H1 (cell line): Measurements from ENCODE around the gene AHRR. TPM values are rescaled to one million over a fixed set of nuclear protein-coding genes. Genes with fewer than 3 reads are reported as not detected.

Experiments
- CTCF ChIA-PET: fragments of 300-600 bp; sonication (Branson Sonifier 250); formaldehyde crosslinking; loops from one replicate; lab custom pipeline; 2021; ENCODE audit not compliant: partially characterized antibody; lab: Charles Lee
- POLR2A ChIA-PET: fragments of 300-600 bp; sonication (Branson Sonifier 250); formaldehyde crosslinking; loops from one replicate; lab custom pipeline; 2021; ENCODE audit warnings: inconsistent platforms; ENCODE audit not compliant: partially characterized antibody; lab: Charles Lee
- DNase-seq, 2 experiments: peaks; one replicate each; pipeline versions ENCODE4 v3.0.0 to v3.0.0-alpha.2; 2010 to 2022; ENCODE audit warnings: low spot score in 2 of 2, low read depth in 1 of 2, mixed read lengths in 1 of 2
- FAIRE-seq: peaks from 2 replicates; lab custom pipeline; 2011; peaks lifted over from hg19 to GRCh38; lab: Jason Lieb, UNC
- H2AFZ ChIP-seq: 2 replicates; pipeline ENCODE4 v1.8.1; 2012; ENCODE audit warnings: low read length, inconsistent platforms
- H2AK5ac ChIP-seq: 2 replicates; pipeline ENCODE4 v1.6.1; 2013; ENCODE audit warnings: low read depth, low read length
- H2BK120ac ChIP-seq: replicated peaks from 2 replicates; pipeline ENCODE3; 2013; ENCODE audit warnings: low read depth, low read length, inconsistent platforms
- H2BK12ac ChIP-seq: 2 replicates; pipeline ENCODE4 v1.6.1; 2013; ENCODE audit warnings: low read depth, low read length
- H2BK15ac ChIP-seq: 2 replicates; pipeline ENCODE4 v1.6.1; 2013; ENCODE audit warnings: low read length
- H2BK20ac ChIP-seq: 2 replicates; pipeline ENCODE4 v1.6.1; 2013; ENCODE audit warnings: low read length
- H2BK5ac ChIP-seq: 2 replicates; pipeline ENCODE4 v1.6.1; 2013; ENCODE audit warnings: low read depth, low read length
- H3K14ac ChIP-seq: 2 replicates; pipeline ENCODE4 v1.6.1; 2013; ENCODE audit warnings: inconsistent platforms; ENCODE audit not compliant: insufficient read length
- H3K18ac ChIP-seq: 2 replicates; pipeline ENCODE4 v1.6.1; 2013; ENCODE audit warnings: low read length; ENCODE audit errors: extremely low read depth
- H3K23ac ChIP-seq: 2 replicates; pipeline ENCODE4 v1.6.1; 2013; ENCODE audit warnings: inconsistent platforms; ENCODE audit not compliant: insufficient read length
- H3K23me2 ChIP-seq: 2 replicates; pipeline ENCODE4 v1.6.1; 2013; ENCODE audit warnings: low read depth, low read length
- H3K27ac ChIP-seq: 2 replicates; pipeline ENCODE4 v1.6.1; 2011; ENCODE audit warnings: low read depth, low read length, inconsistent platforms
- H3K27me3 ChIP-seq, 4 experiments: replicated peaks in 1 of 4; 1 replicate in 1 of 4; 2 replicates in 3 of 4; pipeline versions ENCODE4 v1.6.1 to v1.8.1; 2011 to 2013; ENCODE audit warnings: low read length in 3 of 4, mild to moderate bottlenecking in 3 of 4, inconsistent platforms in 2 of 4, mixed read lengths in 2 of 4, moderate library complexity in 1 of 4; ENCODE audit not compliant: control insufficient read depth in 3 of 4, insufficient read depth in 3 of 4; ENCODE audit errors: extremely low read depth in 1 of 4
- H3K36me3 ChIP-seq, 4 experiments: 2 replicates each; pipeline versions ENCODE4 v1.6.1 to v1.8.1; 2011 to 2013; ENCODE audit warnings: mild to moderate bottlenecking in 4 of 4, low read length in 3 of 4, moderate library complexity in 2 of 4, control low read depth in 1 of 4, inconsistent platforms in 1 of 4; ENCODE audit not compliant: insufficient read depth in 4 of 4, control insufficient read depth in 2 of 4
- H3K4ac ChIP-seq: replicated peaks from 2 replicates; pipeline ENCODE3; 2013; ENCODE audit warnings: low read length, low read depth, mixed read lengths, inconsistent platforms; ENCODE audit not compliant: insufficient read length
- H3K4me1 ChIP-seq, 4 experiments: replicated peaks in 1 of 4; 1 replicate in 1 of 4; 2 replicates in 3 of 4; pipeline versions ENCODE4 v1.6.1 to v1.8.1; 2011 to 2013; ENCODE audit warnings: low read length in 3 of 4, inconsistent platforms in 2 of 4, mixed read lengths in 1 of 4; ENCODE audit not compliant: insufficient read depth in 4 of 4, control insufficient read depth in 3 of 4
- H3K4me2 ChIP-seq, 2 experiments: 2 replicates each; pipeline versions ENCODE4 v1.6.1 to v1.8.1; 2011 to 2013; ENCODE audit warnings: low read depth in 2 of 2, low read length in 2 of 2, control low read depth in 1 of 2, inconsistent platforms in 1 of 2, mild to moderate bottlenecking in 1 of 2; ENCODE audit not compliant: insufficient read depth in 1 of 2
- H3K4me3 ChIP-seq, 4 experiments: fragments of 200-600, 300-600 bp in 1 of 4; sonication (generic), shearing (Covaris generic), sonication (Bioruptor Twin) in 1 of 4; 2 replicates each; pipeline versions ENCODE4 v1.5.1 to v1.8.1; 2011 to 2016; ENCODE audit warnings: low read length in 4 of 4, low read depth in 3 of 4, control low read depth in 2 of 4, inconsistent platforms in 2 of 4, mild to moderate bottlenecking in 2 of 4, mixed read lengths in 1 of 4, moderate library complexity in 1 of 4; ENCODE audit not compliant: insufficient read depth in 2 of 4; ENCODE audit errors: extremely low read depth in 1 of 4
- H3K56ac ChIP-seq: replicated peaks from 2 replicates; pipeline ENCODE3; 2013; ENCODE audit warnings: low read depth, mild to moderate bottlenecking, mixed read lengths, low read length, inconsistent platforms; ENCODE audit not compliant: insufficient read length
- H3K79me1 ChIP-seq: 2 replicates; pipeline ENCODE4 v1.6.1; 2013; ENCODE audit warnings: low read depth, low read length, control low read depth
- H3K79me2 ChIP-seq, 2 experiments: 2 replicates each; pipeline versions ENCODE4 v1.6.1 to v1.8.1; 2012 to 2013; ENCODE audit warnings: low read length in 2 of 2, mild to moderate bottlenecking in 2 of 2, inconsistent platforms in 1 of 2; ENCODE audit not compliant: insufficient read depth in 2 of 2, control insufficient read depth in 1 of 2
- H3K9ac ChIP-seq, 4 experiments: replicated peaks in 1 of 4; 1 replicate in 1 of 4; 2 replicates in 3 of 4; pipeline versions ENCODE4 v1.6.1 to v1.8.1; 2011 to 2013; ENCODE audit warnings: low read depth in 3 of 4, low read length in 3 of 4, control low read depth in 2 of 4, mild to moderate bottlenecking in 2 of 4, moderate library complexity in 2 of 4, inconsistent platforms in 1 of 4; ENCODE audit errors: extremely low read depth in 1 of 4
- H3K9me3 ChIP-seq, 2 experiments: 2 replicates each; pipeline versions ENCODE4 v1.6.1 to v1.8.1; 2012 to 2013; ENCODE audit warnings: mild to moderate bottlenecking in 2 of 2, moderate library complexity in 2 of 2, control low read depth in 1 of 2, inconsistent platforms in 1 of 2, low read depth in 1 of 2, low read length in 1 of 2, mixed read lengths in 1 of 2; ENCODE audit not compliant: insufficient read depth in 2 of 2
- H4K20me1 ChIP-seq, 2 experiments: replicated peaks in 1 of 2; 2 replicates each; pipeline versions ENCODE3 to v1.8.1; 2011 to 2013; ENCODE audit warnings: inconsistent platforms in 2 of 2, low read length in 2 of 2, mild to moderate bottlenecking in 1 of 2; ENCODE audit not compliant: insufficient read depth in 2 of 2, control insufficient read depth in 1 of 2
- H4K5ac ChIP-seq: 2 replicates; pipeline ENCODE4 v1.6.1; 2013; ENCODE audit warnings: low read length, low read depth, mixed read lengths, inconsistent platforms; ENCODE audit not compliant: insufficient read length
- H4K8ac ChIP-seq: 2 replicates; pipeline ENCODE4 v1.8.0; 2013; ENCODE audit warnings: mild to moderate bottlenecking, moderate library complexity, low read length, inconsistent platforms; ENCODE audit not compliant: insufficient read depth; ENCODE audit errors: extremely low read depth
- H4K91ac ChIP-seq: replicated peaks from 2 replicates; pipeline ENCODE3; 2013; ENCODE audit warnings: low read length, mixed read lengths, inconsistent platforms; ENCODE audit not compliant: insufficient read length
- ASH2L ChIP-seq: fragments of 200-600, 300-600 bp; sonication (generic); IDR thresholded peaks from one replicate; pipeline ENCODE4 v1.7.1; 2017; ENCODE audit warnings: low read length
- BCL11A ChIP-seq, 2 experiments: IDR thresholded peaks; one replicate each; pipeline ENCODE4 v1.6.1; 2011; ENCODE audit warnings: low read depth in 2 of 2, low read length in 2 of 2, mild to moderate bottlenecking in 2 of 2
- BRCA1 ChIP-seq: IDR thresholded peaks from 2 replicates; pipeline ENCODE4 v1.6.1; 2012; ENCODE audit warnings: low read depth, low read length, improper control_type of control experiment
- CBX8 ChIP-seq: fragments of 300-800, 300-1000 bp; sonication (generic); IDR thresholded peaks from 2 replicates; pipeline ENCODE4 v1.7.1; 2016; ENCODE audit warnings: low read depth, low read length, borderline replicate concordance
- CHD1 ChIP-seq: IDR thresholded peaks from 2 replicates; pipeline ENCODE4 v1.6.1; 2012; ENCODE audit warnings: low read depth, low read length, improper control_type of control experiment
- KDM1A ChIP-seq: fragments of 200-600, 300-600 bp; sonication (generic); IDR thresholded peaks from 2 replicates; pipeline ENCODE4 v1.7.1; 2016; ENCODE audit warnings: mild to moderate bottlenecking, low read length, borderline replicate concordance
- KDM5A ChIP-seq: fragments of 200-600 bp; IDR thresholded peaks from 2 replicates; pipeline ENCODE4 v1.7.1; 2012; ENCODE audit warnings: mild to moderate bottlenecking, low read length, inconsistent platforms, mixed read lengths
- POLR2A ChIP-seq, 2 experiments: IDR thresholded peaks; 1 replicate in 1 of 2; 2 replicates in 1 of 2; pipeline ENCODE4 v1.6.1; 2011; ENCODE audit warnings: low read depth in 2 of 2, low read length in 2 of 2, mild to moderate bottlenecking in 2 of 2; ENCODE audit errors: control extremely low read depth in 1 of 2
- RBBP5 ChIP-seq: IDR thresholded peaks from 2 replicates; pipeline ENCODE4 v1.7.1; 2012; ENCODE audit warnings: low read depth, mild to moderate bottlenecking, inconsistent platforms, low read length, moderate library complexity, borderline replicate concordance
- RFX5 ChIP-seq: IDR thresholded peaks from 2 replicates; pipeline ENCODE4 v1.6.1; 2011; ENCODE audit warnings: low read depth, low read length, improper control_type of control experiment, borderline replicate concordance
- RXRA ChIP-seq: IDR thresholded peaks from 2 replicates; pipeline ENCODE4 v1.6.1; 2011; ENCODE audit warnings: low read depth, mild to moderate bottlenecking, low read length, moderate library complexity; ENCODE audit not compliant: insufficient read depth
- SAP30 ChIP-seq: fragments of 300-600 bp; sonication (generic); IDR thresholded peaks from 2 replicates; pipeline ENCODE4 v1.7.1; 2012; ENCODE audit warnings: low read length, moderate library complexity, mild to moderate bottlenecking, inconsistent platforms; ENCODE audit not compliant: insufficient read depth, insufficient replicate concordance
- SIRT6 ChIP-seq: IDR thresholded peaks from one replicate; pipeline ENCODE4 v1.7.1; 2012; ENCODE audit warnings: low read length, inconsistent platforms
- SUZ12 ChIP-seq: fragments of 200-600 bp; sonication (generic); IDR thresholded peaks from 2 replicates; pipeline ENCODE4 v1.6.1; 2012; ENCODE audit warnings: mild to moderate bottlenecking, inconsistent platforms, low read length, moderate library complexity, mixed read lengths
- WGBS, 2 experiments: shearing (Covaris generic) in 1 of 2; methylation state at CpG; one replicate each; pipeline versions ENCODE4 v1.1.6 to v1.1.7; 2013 to 2015; ENCODE audit warnings: low lambda C conversion rate in 2 of 2, mixed read lengths in 2 of 2, inconsistent platforms in 1 of 2, low coverage in 1 of 2, missing lambda C conversion rate in 1 of 2; ENCODE audit not compliant: insufficient replicate concordance in 2 of 2, insufficient coverage in 1 of 2, insufficient read length in 1 of 2; ENCODE audit errors: extremely low coverage in 1 of 2, missing lambda C conversion rate in 1 of 2; 5-methylcytosine and 5-hydroxymethylcytosine counted together
- polyA plus RNA-seq, 7 experiments: library from polyadenylated mRNA; depleted of rRNA in 3 of 7; stranded (reverse) in 5 of 7; unstranded in 2 of 7; fragments of >200 nt in 5 of 7; fragments of 200-250 nt in 2 of 7; gene quantifications; 1 replicate in 5 of 7; 2 replicates in 1 of 7; 4 replicates in 1 of 7; pipeline versions ENCODE4 v1.2.1 to v1.2.3, GENCODE V29; 2011 to 2013; ENCODE audit warnings: missing spikeins in 2 of 7, mixed read lengths in 2 of 7
- total RNA-seq: library from RNA; stranded (reverse); fragmentation: NEBNext Ultra II Directional; extraction: Animal tissue kit (Norgen Biotek cat#: 25700); gene quantifications from 2 replicates; pipeline ENCODE4 v1.2.1, GENCODE V29; 2021

Gene AHRR
- total and polyA plus RNA-seq, 2 of the 8 experiments (the other 6 are each of a cell fraction or from before 2014, with no cell fraction given): 0.41 to 0.80 TPM

DNA sequence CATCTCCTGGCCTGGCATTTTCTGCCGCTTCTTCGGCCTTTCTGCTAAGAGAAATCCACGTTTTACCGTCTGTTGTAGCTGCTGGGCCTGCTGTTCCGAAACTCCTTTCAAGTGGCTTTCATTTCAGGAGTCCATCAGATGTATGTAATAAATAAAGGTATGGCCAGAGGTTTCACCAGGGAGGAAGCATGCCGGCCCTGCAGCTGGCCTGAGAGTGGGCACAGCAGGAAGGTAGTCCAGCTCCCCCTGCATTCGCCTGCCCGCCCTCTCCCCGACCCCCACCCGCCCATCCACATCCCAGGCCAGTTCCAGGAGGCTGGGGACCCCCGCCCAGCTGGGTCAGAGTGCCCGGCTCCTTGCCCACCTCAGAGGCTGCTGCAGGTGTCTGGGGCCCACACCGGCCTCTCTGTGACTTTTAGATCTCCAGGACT is 75.0 kb downstream of the AHRR start:
- no peak overlapping the region for H3K56ac ChIP-seq
- WGBS, 2 experiments: 87% methylated on average over 8 of the region's 13 CpGs; no CpG with 5 or more reads in 1 of the 2 experiments
- no peak overlapping the region for H2BK5ac ChIP-seq
- H2AK5ac ChIP-seq: no peak overlapping the region
- H3K27me3 ChIP-seq: peaks cover 0 to 3% (median 2%) of the 10 kb centered on the region in 4 experiments; a peak in 3 of 7 replicates
- no peak overlapping the region for H2AFZ ChIP-seq
- no peak overlapping the region for H3K27ac ChIP-seq
- no peak overlapping the region for H3K4me3 ChIP-seq
- H3K18ac ChIP-seq: no peak overlapping the region
- no peak overlapping the region for H2BK20ac ChIP-seq
- H3K4me2 ChIP-seq: no peak overlapping the region
- H4K20me1 ChIP-seq: no peaks in the 10 kb centered on the region
- no peak overlapping the region for H4K5ac ChIP-seq
- H3K4ac ChIP-seq: no peak overlapping the region
- H3K79me2 ChIP-seq: no peaks in the 10 kb centered on the region
- no peak overlapping the region for H3K23ac ChIP-seq
- H3K9me3 ChIP-seq: no peaks in the 10 kb centered on the region
- ChIA-PET CTCF (interaction anchor here (0.6 to 1.4 kb wide), 5 partner anchors 9 to 43 kb away, joined by 3 to 4 read pairs (median 3); no protein-coding TSS in a partner anchor), POLR2A (no interaction called here)
- H3K9ac ChIP-seq: no peak overlapping the region
- H2BK12ac ChIP-seq: no peak overlapping the region
- peaks cover 0 to 16% (median 11%) of the 10 kb centered on the region in 4 experiments; a peak in 5 of 7 replicates for H3K4me1 ChIP-seq
- no peak overlapping the region for H2BK120ac ChIP-seq
- no peaks in the 10 kb centered on the region for H3K36me3 ChIP-seq
- no peaks in the 10 kb centered on the region for H3K23me2 ChIP-seq
- H2BK15ac ChIP-seq: no peak overlapping the region
- no peaks in the 10 kb centered on the region for H3K79me1 ChIP-seq
- no peak overlapping the region for H4K91ac ChIP-seq
- TF ChIP-seq BCL11A (IDR thresholded peaks at IDR 0.05; ENCODE audit: low read depth in 2 of 2, low read length in 2 of 2) (no peak), SAP30 (no peak), CHD1 (no peak), RXRA (no peak), ASH2L (no peak), KDM1A (no peak), POLR2A (IDR thresholded peaks at IDR 0.05; ENCODE audit: control extremely low read depth in 1 of 2, low read depth in 2 of 2, low read length in 2 of 2) (no peak), RFX5 (no peak), CBX8 (no peak), BRCA1 (no peak), KDM5A (no peak), SIRT6 (no peak), RBBP5 (no peak), SUZ12 (no peak)
- FAIRE-seq: no peak
- no peak overlapping the region for H3K14ac ChIP-seq
- DNase-seq: no peak
- no peak overlapping the region for H4K8ac ChIP-seq
